Measurements from ENCODE around the gene VIPR2. TPM values are rescaled to one million over a fixed set of nuclear protein-coding genes. Genes with fewer than 3 reads are reported as not detected.
A peak's percentile ranks its signal among the peaks of the same experiment; 100 is the strongest.
"Not testable (repeated sequence)": the region's sequence is repeated elsewhere in the genome, so short reads cannot be mapped to it uniquely, and the experiment has no call there.

The VIPR2 gene
- total RNA-seq, 1 donor from 2014 or later = not detected

DNA sequence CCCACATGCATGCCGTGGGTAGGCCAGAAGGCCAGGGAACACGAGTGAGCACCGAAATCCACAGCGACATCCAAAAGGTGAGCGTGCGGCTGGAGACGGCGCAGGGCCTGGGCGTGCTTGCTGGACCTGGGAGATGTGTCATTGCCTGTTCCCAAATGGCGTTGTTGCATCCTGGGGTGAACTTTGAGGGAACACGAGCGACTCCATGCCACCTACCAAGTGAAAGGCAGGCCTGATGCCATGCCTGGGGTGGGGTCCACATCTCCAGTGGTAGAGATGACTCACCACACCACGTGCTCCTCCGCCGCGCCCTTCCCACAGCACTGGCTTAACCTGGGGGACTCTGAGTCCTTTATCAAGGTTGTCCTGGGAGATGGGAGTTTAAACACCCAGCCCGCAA is 24.7 kb upstream of the VIPR2 start:
- TF ChIP-seq CTCF (IDR thresholded peaks at IDR 0.05; ENCODE audit: insufficient read depth, low read length, severe bottlenecking) = no peak
- Histone ChIP-seq H3K36me3 (ENCODE audit: control insufficient read depth, insufficient read depth, low read length) (no peaks in the 10 kb centered on the region), H3K4me3 (ENCODE audit: low read depth, low read length) (no peak overlapping the region), H3K27me3 (ENCODE audit: control insufficient read depth, insufficient read depth, low read length) (no peaks in the 10 kb centered on the region)
- FAIRE-seq = no peak
- DNase-seq (ENCODE audit: low read depth) = no peak

- FAIRE-seq (no peak), DNase-seq (ENCODE audit: low read depth) (no peak)
- Histone ChIP-seq H3K27me3 (ENCODE audit: control insufficient read depth, insufficient read depth, low read length) (no peaks in the 10 kb centered on the region), H3K4me3 (ENCODE audit: low read depth, low read length) (no peak overlapping the region), H3K36me3 (ENCODE audit: control insufficient read depth, insufficient read depth, low read length) (no peaks in the 10 kb centered on the region)
- no peak for TF ChIP-seq CTCF (IDR thresholded peaks at IDR 0.05; ENCODE audit: insufficient read depth, low read length, severe bottlenecking)
Observed at GRCh38 chr7:159167139-159167538, 22.5 kb upstream of the VIPR2 start.

DNA sequence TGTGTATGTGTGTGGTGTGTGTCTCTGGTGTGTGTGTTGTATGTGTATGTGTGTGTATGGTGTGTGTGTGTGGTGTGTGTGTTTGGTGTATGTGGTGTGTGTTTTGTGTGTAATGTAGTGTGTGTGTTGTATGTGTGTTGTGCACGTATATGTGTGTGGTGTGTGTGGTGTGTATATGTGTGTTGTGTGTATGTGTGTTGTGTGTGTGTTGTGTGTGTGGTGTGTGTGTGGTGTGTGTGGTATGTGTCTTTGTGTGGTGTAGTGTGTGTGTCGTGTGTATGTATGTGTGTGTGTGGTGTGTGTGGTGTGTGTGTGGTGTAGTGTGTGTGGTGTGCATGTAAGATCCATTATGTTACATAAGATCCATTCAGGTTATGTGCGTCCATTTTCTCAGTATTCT is 21.9 kb upstream of the VIPR2 start:
- TF ChIP-seq CTCF (IDR thresholded peaks at IDR 0.05; ENCODE audit: insufficient read depth, low read length, severe bottlenecking) = no peak
- no peak for DNase-seq (ENCODE audit: low read depth)
- FAIRE-seq = peak; percentile 90
- no peaks in the 10 kb centered on the region for H3K36me3 ChIP-seq (ENCODE audit: control insufficient read depth, insufficient read depth, low read length)
- H3K4me3 ChIP-seq (ENCODE audit: low read depth, low read length) = no peak overlapping the region
- no peaks in the 10 kb centered on the region for H3K27me3 ChIP-seq (ENCODE audit: control insufficient read depth, insufficient read depth, low read length)

DNA sequence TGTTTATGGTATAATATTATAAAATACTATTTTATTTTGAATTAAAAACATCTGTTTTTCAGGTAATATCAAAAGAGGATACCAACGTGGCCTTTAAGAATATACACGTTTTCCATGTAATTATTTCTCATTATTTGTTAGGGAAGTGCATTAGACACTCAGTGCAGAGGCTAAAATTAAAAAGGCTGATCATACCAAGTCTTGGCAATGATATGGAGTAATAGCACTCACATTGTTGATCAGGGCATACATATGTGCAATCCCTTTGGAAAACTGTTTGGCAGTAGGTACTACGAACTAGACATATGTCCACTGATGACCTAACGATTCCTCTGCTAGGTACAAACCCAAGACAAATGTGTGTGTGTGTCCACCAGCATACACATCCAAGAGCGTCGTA is 20.7 kb upstream of the VIPR2 start:
- Histone ChIP-seq H3K27me3 (ENCODE audit: control insufficient read depth, insufficient read depth, low read length) (no peaks in the 10 kb centered on the region), H3K36me3 (ENCODE audit: control insufficient read depth, insufficient read depth, low read length) (no peaks in the 10 kb centered on the region), H3K4me3 (ENCODE audit: low read depth, low read length) (no peak overlapping the region)
- FAIRE-seq (no peak), DNase-seq (ENCODE audit: low read depth) (no peak)
- no peak for TF ChIP-seq CTCF (IDR thresholded peaks at IDR 0.05; ENCODE audit: insufficient read depth, low read length, severe bottlenecking)

DNA sequence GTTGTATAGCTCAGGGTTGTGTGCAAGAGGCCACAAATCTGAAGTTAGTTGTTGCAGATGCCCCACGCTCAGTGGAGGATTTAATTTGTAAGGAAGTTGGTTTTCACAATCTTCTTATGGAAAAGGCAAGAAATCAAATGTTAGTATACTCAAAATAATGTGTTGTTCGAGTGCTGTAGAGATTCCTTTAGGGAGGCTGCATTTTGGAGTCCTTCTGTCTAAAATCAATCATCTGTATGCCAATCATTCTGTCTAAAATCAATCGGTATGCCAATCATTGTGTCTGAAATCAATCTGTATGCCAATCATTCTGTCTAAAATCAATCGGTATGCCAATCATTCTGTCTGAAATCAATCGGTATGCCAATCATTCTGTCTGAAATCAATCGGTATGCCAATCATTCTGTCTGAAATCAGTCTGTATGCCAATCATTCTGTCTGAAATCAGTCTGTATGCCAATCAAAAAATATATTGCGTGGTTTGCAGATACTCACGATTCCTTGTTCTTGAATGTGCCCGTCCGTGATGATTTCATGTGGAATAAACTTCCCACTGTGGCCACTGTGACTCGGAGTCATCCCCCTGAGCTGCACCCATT is 19.1 kb upstream of the VIPR2 start:
- not testable (repeated sequence) for H3K4me3 ChIP-seq (ENCODE audit: low read depth, low read length); H3K27me3 ChIP-seq (ENCODE audit: control insufficient read depth, insufficient read depth, low read length); DNase-seq (ENCODE audit: low read depth); FAIRE-seq; H3K36me3 ChIP-seq (ENCODE audit: control insufficient read depth, insufficient read depth, low read length)

DNA sequence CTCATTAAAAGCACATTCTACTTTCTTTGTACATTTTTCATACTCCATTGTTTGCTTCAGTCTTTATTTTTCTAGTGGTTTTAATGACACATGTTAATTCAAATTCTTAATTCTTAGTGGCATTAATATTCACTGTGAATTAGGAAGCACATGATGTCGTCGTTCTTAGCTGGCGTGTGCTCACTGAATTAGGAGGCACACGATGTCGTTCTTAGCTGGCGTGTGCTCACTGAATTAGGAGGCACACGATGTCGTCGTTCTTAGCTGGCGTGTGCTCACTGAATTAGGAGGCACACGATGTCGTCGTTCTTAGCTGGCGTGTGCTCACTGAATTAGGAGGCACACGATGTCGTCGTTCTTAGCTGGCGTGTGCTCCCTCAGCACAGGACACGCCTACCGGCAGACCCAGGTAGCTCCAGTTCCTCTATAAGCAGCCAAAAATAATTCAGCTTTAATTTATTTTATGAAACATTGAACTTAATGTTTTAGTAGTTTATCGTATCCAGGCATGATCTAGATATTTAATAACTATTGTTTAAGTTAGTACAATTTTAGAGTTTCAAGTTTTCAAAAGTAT is 17.5 kb upstream of the VIPR2 start:
- FAIRE-seq; H3K27me3 ChIP-seq (ENCODE audit: control insufficient read depth, insufficient read depth, low read length); H3K4me3 ChIP-seq (ENCODE audit: low read depth, low read length); DNase-seq (ENCODE audit: low read depth); H3K36me3 ChIP-seq (ENCODE audit: control insufficient read depth, insufficient read depth, low read length): not testable (repeated sequence)

DNA sequence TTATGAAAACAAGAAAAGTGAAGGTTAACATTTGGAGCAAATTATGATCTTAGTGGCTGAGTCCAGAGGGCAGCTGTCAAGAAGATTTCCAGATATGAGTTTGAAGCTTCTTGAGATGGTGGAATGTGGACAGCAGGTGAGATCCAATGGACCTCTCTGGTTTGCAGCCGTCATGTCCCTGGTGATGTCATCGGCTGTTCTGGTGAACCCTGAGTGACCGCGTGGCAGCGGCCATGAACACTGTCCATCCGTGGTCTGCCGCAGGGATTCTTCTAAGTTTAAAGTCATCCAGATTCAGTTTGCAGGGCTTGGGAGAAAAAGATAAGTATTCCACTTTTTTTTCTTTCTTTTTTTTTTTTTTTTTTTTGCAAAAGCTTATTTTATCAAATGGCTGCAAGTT is 15.8 kb upstream of the VIPR2 start:
- Histone ChIP-seq H3K27me3 (ENCODE audit: control insufficient read depth, insufficient read depth, low read length) (no peaks in the 10 kb centered on the region), H3K36me3 (ENCODE audit: control insufficient read depth, insufficient read depth, low read length) (no peaks in the 10 kb centered on the region), H3K4me3 (ENCODE audit: low read depth, low read length) (no peak overlapping the region)
- DNase-seq (ENCODE audit: low read depth) (no peak), FAIRE-seq (no peak)
- no peak for TF ChIP-seq CTCF (IDR thresholded peaks at IDR 0.05; ENCODE audit: insufficient read depth, low read length, severe bottlenecking)

Data from bronchial epithelial cell (primary cell).